Central memory CD8-positive, alpha-beta T cell (primary cell): ENCODE measurements around the gene PRKCG.

Experiments
- ATAC-seq: fragments of 150-1000 bp; cut with Tn5 transposase; replicated peaks from 2 replicates; pipeline ENCODE4 v1.10.0; 2022; ENCODE audit warnings: mild to moderate bottlenecking, moderate FRiP score, moderate number of reproducible peaks; ENCODE audit not compliant: poor library complexity, severe bottlenecking; ENCODE audit errors: extremely low read depth
- DNase-seq, 2 donors: peaks; one replicate each; pipeline ENCODE4 v3.0.0; 2021; ENCODE audit warnings: low spot score in 2 of 2
- H3K27ac Mint-ChIP-seq: one replicate; pipeline ENCODE4 v1.8.0; 2022; ENCODE audit warnings: low read depth, mild to moderate bottlenecking, moderate library complexity, mixed read lengths
- H3K27me3 Mint-ChIP-seq: one replicate; pipeline ENCODE4 v1.8.0; 2022; ENCODE audit warnings: mixed read lengths
- H3K36me3 Mint-ChIP-seq: one replicate; pipeline ENCODE4 v1.8.0; 2022; ENCODE audit warnings: mild to moderate bottlenecking, moderate library complexity, mixed read lengths; ENCODE audit not compliant: insufficient read depth
- H3K4me1 Mint-ChIP-seq: one replicate; pipeline ENCODE4 v1.8.0; 2022; ENCODE audit warnings: mixed read lengths
- H3K4me3 Mint-ChIP-seq: one replicate; pipeline ENCODE4 v1.8.0; 2022; ENCODE audit warnings: mild to moderate bottlenecking, moderate library complexity, mixed read lengths
- H3K9me3 Mint-ChIP-seq: one replicate; pipeline ENCODE4 v1.8.0; 2022; ENCODE audit warnings: mixed read lengths

Gene PRKCG

DNA sequence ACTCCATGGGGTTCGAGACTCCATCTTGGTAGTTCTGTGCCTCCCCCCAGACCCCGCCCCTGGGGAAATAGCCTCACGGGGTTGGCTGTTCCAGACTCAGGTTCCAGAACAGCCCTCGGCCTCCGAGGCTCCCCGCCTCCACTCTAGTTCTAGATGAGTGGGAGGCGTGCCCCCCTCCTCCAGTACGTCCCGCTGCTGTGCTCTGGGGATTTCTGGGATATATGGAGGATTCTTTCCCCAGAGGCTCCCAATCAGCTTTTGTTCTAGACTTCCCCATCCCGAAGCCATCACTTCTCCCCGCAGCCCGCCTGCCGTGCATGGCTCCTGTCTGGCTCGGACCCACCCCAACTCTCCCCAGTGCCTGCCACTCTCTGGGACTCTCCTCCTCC is 25.2 kb downstream of the PRKCG start:
- no peak for ATAC-seq
- DNase-seq: no peak
- H3K9me3 Mint-ChIP-seq: peaks cover 4% of the 10 kb centered on the region
- H3K4me1 Mint-ChIP-seq: peaks cover 43% of the 10 kb centered on the region
- H3K27ac Mint-ChIP-seq: no peak overlapping the region
- peak overlapping the region; percentile 21 for H3K4me3 Mint-ChIP-seq
- peaks cover 92% of the 10 kb centered on the region for H3K27me3 Mint-ChIP-seq
- H3K36me3 Mint-ChIP-seq: peaks cover 5% of the 10 kb centered on the region

DNA sequence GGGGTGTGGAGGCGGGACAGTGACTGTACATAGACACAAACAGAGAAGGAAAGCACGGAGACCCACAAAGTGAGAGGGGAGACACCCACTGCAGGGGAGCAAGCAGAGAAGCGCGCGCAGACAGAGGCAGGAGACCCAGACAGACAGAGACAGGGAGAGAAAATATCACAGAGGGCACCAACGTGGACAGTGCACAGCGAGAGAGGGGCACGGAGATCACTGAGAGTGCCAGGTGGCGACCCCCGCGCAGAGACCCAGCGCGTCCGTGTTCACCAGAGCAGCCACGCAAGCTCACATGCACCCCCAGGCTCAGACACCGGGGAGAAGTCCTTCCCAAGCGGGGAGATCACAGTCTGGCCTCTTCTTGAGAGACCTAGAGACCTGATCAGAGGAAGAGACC is 25.7 kb downstream of the PRKCG start:
- ATAC-seq (no peak), DNase-seq (no peak)
- peaks cover 43% of the 10 kb centered on the region for H3K4me1 Mint-ChIP-seq
- H3K27me3 Mint-ChIP-seq: peaks cover 91% of the 10 kb centered on the region
- H3K9me3 Mint-ChIP-seq: no peaks in the 10 kb centered on the region
- H3K4me3 Mint-ChIP-seq: peak overlapping the region; percentile 21
- H3K36me3 Mint-ChIP-seq: peaks cover 5% of the 10 kb centered on the region
- no peak overlapping the region for H3K27ac Mint-ChIP-seq

DNA sequence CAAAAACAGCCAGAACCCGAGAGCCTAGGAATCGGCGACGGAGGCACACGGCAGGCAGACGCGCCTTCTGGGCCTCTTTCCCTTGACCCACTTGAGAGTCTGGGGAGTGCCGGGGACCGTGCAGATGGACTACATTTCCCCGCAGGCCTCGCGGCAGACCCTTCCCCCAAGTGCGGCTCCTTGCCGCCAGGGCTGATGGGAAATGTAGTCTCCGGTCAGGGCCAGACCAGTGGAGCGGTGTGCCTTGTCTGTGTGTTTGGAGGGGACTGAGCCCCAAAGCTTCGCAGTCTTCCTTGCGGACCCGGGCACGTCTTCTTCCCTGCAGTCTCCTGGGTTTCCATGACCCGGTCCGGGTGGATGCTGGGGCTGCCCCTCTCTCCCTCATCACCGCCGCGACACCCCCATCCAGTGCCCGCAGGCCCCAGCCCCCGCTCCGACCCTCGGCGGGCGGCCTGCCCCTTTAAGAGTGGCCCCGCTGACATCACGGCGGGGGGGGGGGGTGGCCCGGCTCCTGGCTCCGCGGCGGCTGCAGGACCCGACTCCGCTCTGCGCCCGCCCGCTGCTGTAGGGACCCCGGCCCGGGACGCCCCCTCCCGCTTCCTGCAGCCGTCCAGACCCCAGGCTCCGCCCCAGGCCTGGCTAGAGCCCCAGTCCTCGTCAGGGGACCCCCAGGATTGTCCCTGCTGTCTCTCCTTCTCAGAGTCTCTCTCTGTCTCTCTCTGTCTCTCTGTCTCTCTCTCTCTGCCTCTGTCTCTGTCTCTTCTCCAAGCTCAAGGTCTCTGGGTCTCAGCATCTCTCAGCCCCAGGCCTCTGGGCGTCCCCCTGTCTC is 26.3 kb downstream of the PRKCG start:
- DNase-seq (no peak), ATAC-seq (no peak)
- H3K27me3 Mint-ChIP-seq: peaks cover 88% of the 10 kb centered on the region
- peaks cover 3% of the 10 kb centered on the region for H3K36me3 Mint-ChIP-seq
- H3K4me3 Mint-ChIP-seq: peak overlapping the region; percentile 22
- peaks cover 43% of the 10 kb centered on the region for H3K4me1 Mint-ChIP-seq
- peak overlapping the region; percentile 7 for H3K27ac Mint-ChIP-seq
- H3K9me3 Mint-ChIP-seq: no peaks in the 10 kb centered on the region

DNA sequence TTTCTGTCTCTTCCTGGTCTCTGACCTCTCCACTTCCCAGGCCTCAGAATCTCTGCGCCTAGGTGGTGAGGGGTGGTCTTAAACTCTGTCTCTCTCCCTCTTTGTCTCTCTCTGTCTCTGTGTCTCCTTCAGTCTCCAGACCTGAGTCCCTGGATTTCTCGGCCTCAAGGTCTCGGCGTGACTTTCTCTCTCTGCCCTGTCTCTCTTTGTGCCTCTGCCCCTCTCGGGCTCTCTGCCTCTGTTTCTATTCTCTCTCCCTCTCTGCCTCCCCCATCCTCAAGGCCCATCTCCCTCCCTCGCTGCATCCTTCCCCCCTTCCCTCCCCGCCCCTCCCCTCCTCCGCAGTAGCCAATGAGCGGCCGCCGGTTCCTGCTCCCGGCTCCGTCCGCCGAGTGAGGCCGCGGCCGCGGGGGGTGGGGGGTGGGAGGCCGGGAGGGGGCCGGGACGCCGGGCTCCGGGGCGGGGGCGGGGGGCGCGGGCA is 27.0 kb downstream of the PRKCG start, which contains the start of gene CACNG7:
Gene CACNG7 (plus strand): TSS at position 344 of the 481 bp plus-strand sequence. CDS start 3,554 bp downstream, outside the sequence.
- peaks cover 43% of the 10 kb centered on the region for H3K4me1 Mint-ChIP-seq
- H3K4me3 Mint-ChIP-seq: peak within 1 kb of the TSS; percentile 22
- no peaks in the 10 kb centered on the region for H3K9me3 Mint-ChIP-seq
- peak within 1 kb of the TSS; percentile 7 for H3K27ac Mint-ChIP-seq
- no peak for ATAC-seq
- DNase-seq: no peak
- H3K36me3 Mint-ChIP-seq: peaks cover 3% of the 10 kb centered on the region
- peaks cover 87% of the 10 kb centered on the region for H3K27me3 Mint-ChIP-seq

DNA sequence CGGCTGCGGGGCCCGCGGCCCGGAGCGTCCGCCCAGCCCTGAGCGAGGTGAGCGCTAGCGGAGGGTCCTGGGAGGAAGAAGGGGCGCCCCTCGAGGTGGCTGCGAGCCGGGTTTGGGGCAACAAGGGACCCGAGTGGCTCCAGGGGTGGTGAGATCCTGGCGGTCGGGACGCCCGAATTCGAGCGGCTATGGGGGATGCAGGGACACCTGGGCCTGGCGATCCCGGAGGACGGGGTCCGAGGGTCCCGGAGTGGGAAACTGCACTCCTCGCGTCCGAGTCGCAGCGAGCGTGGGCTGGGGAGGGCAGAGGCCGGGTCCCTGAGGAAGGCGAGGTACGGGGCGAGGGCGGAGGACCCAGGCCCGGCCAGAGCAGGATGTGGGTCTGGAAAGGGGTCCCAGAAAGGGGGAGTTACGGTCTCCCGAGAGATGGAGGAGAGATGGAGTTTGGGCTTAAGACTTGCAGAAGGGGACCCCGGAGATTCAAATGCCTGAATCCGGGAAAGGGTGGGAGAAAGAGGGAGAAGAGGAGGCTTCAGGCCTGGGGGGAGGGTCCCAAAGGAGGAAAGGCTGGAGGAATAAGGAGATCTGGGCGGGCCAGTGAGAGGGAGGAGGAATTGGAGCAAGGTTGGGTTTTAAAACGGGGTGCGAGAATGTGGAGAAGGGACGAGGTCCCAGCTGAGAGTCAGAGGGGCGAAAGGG is 27.6 kb downstream of the PRKCG start:
- ATAC-seq: no peak
- Mint-ChIP-seq H3K4me1 (peaks cover 43% of the 10 kb centered on the region), H3K4me3 (no peak overlapping the region), H3K9me3 (no peaks in the 10 kb centered on the region), H3K36me3 (peaks cover 3% of the 10 kb centered on the region), H3K27me3 (peaks cover 83% of the 10 kb centered on the region), H3K27ac (no peak overlapping the region)
- no peak for DNase-seq

DNA sequence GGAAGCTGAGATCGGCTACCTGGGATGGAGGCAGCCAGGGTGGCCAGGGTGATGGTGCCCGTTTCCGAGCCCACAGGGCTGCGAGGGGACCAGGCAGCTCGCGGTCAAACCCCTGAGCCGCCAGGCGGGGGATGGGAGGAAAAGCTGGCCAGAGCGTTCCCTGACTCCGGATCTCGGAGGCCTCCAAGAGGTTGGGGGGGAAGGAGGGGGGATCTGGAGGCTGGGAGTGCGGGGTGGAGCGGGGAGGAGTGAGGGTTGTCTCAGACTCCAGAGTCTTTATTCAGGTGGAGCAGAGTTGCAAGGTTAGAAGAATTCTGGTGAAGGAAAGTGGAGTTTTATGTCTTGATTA is 28.1 kb downstream of the PRKCG start:
- Mint-ChIP-seq H3K4me3 (no peak overlapping the region), H3K27ac (no peak overlapping the region), H3K36me3 (peaks cover 3% of the 10 kb centered on the region), H3K9me3 (peaks cover 5% of the 10 kb centered on the region), H3K4me1 (peaks cover 39% of the 10 kb centered on the region), H3K27me3 (peaks cover 83% of the 10 kb centered on the region)
- no peak for DNase-seq
- ATAC-seq: no peak

DNA sequence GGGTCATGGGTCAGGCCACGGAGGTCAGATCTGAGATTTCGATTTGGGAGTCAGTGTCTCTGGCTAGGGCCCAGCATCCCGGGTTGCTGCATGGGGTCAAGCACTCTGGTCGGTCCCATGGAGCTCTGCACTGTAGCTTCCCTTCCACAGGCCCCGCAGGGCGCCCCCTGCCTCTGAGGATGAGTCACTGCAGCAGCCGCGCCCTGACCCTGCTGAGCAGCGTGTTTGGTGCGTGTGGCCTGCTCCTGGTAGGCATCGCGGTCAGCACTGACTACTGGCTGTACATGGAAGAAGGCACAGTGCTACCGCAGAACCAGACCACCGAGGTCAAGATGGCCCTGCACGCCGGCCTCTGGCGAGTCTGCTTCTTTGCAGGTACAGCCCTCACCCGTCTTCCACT is 30.7 kb downstream of the PRKCG start:
- H3K4me1 Mint-ChIP-seq: peaks cover 14% of the 10 kb centered on the region
- H3K27me3 Mint-ChIP-seq: peaks cover 81% of the 10 kb centered on the region
- H3K27ac Mint-ChIP-seq: no peak overlapping the region
- ATAC-seq (no peak), DNase-seq (no peak)
- H3K4me3 Mint-ChIP-seq: no peak overlapping the region
- peaks cover 2% of the 10 kb centered on the region for H3K36me3 Mint-ChIP-seq
- H3K9me3 Mint-ChIP-seq: peaks cover 6% of the 10 kb centered on the region

DNA sequence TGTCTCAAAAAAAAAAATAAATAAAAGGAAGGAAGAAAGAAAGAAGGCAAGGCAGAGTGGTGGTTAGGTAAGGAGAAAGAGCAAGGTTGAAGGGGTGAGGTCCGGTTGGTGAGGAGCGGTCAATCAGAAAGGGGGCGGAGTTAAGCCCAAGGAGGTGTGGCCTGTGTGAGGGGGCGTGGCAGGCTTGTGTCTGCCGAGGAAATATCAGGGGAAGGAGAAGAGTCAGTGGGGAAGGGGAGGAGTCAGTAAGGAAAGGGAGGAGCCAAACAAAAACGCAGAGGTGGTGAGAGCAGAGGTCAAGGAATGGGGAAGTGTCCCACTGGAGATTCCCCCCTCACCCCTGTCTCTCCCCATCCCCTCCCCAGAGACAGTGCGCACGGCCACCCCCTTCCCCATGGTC is 33.0 kb downstream of the PRKCG start:
- no peaks in the 10 kb centered on the region for H3K4me1 Mint-ChIP-seq
- no peak overlapping the region for H3K4me3 Mint-ChIP-seq
- H3K27ac Mint-ChIP-seq: no peak overlapping the region
- peaks cover 2% of the 10 kb centered on the region for H3K36me3 Mint-ChIP-seq
- DNase-seq: no peak
- H3K9me3 Mint-ChIP-seq: peaks cover 6% of the 10 kb centered on the region
- peaks cover 62% of the 10 kb centered on the region for H3K27me3 Mint-ChIP-seq
- ATAC-seq: no peak

DNA sequence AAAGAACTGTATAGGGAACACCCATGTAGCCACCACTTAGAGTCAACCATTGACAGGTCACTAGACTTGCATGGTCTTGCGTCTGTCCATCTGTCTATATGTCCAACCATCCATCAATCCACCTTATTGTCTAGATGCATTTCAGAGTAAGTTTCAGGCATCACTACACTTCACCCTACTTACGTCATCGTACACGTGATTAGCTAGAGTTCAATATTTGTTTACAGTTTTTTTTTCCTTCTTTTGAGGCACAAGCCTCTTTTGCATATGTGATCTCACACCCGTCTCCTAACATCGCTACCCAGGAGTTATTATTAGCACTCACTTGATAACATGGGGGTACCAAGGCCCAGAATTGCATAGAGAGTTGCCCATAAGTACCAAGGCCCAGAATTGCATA is 34.0 kb downstream of the PRKCG start:
- H3K4me1 Mint-ChIP-seq: no peaks in the 10 kb centered on the region
- ATAC-seq: no peak
- peaks cover 2% of the 10 kb centered on the region for H3K36me3 Mint-ChIP-seq
- no peak overlapping the region for H3K4me3 Mint-ChIP-seq
- no peak overlapping the region for H3K27ac Mint-ChIP-seq
- H3K27me3 Mint-ChIP-seq: peaks cover 52% of the 10 kb centered on the region
- no peak for DNase-seq
- H3K9me3 Mint-ChIP-seq: peaks cover 6% of the 10 kb centered on the region

DNA sequence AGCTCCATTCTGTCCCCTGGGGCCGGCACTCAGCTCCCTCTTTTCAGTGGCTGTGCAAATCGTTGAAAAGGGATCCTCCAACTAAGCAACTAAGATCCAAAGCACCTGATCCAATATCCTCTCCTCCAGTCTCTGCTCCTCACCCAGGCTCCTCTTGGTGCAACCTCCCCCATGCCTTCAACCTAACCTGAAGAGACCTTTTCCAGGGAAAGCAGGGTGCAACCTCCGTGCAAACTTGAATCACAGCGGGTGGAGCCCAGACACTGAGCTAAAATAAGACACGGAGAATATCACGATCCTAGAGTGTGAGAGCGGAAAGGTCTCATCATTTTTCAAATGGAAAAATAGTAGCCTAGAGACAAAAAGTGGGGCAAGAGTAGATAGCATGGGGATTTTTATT is 35.4 kb downstream of the PRKCG start:
- Mint-ChIP-seq H3K9me3 (peaks cover 6% of the 10 kb centered on the region), H3K27me3 (peaks cover 38% of the 10 kb centered on the region), H3K27ac (no peak overlapping the region), H3K4me1 (no peaks in the 10 kb centered on the region), H3K4me3 (no peak overlapping the region), H3K36me3 (no peaks in the 10 kb centered on the region)
- ATAC-seq (no peak), DNase-seq (no peak)

DNA sequence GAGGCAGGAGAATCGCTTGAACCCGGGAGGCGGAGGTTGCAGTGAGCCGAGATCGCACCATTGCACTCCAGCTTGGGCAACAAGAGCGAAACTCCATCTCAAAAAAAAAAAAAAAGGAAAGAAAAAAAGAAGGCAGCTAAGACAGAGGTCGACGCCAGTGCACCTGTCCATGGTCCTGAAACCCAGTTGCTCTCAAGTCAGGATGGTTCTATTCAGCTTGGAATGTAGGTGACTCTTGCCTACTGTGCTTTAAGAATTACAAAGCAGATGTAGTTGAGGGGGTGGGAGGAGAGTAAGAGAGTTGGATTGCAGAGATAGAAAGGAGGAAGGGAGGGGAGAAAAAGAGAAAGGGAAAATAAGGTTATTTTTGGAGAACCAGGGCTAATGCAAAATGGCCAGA is 45.7 kb downstream of the PRKCG start:
- Mint-ChIP-seq H3K27me3 (no peaks in the 10 kb centered on the region), H3K9me3 (peaks cover 5% of the 10 kb centered on the region), H3K4me3 (no peak overlapping the region), H3K36me3 (peaks cover 2% of the 10 kb centered on the region), H3K4me1 (no peaks in the 10 kb centered on the region), H3K27ac (no peak overlapping the region)
- no peak for ATAC-seq
- no peak for DNase-seq

DNA sequence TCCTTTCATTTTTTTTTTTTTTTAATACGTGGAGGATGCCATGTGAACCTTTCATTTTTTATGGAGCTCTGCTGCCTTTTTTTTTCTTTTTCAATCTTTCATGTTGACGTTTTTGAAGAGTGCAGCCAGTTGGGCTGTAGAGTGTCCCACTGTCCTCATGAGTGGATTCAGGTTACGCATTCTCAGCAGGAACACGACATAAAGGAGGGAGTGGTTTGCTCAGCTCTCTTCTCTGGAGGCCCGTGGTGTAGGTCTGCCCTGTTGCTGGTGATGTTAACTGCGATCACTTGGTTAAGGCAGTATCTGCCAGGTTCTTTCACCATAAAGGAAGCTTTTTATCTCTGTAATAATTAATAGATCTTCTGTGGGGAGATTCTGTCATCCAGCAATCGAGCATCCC is 54.0 kb downstream of the PRKCG start:
- H3K9me3 Mint-ChIP-seq: no peaks in the 10 kb centered on the region
- no peak for DNase-seq
- no peak overlapping the region for H3K27ac Mint-ChIP-seq
- peaks cover 41% of the 10 kb centered on the region for H3K27me3 Mint-ChIP-seq
- ATAC-seq: no peak
- no peak overlapping the region for H3K4me3 Mint-ChIP-seq
- no peaks in the 10 kb centered on the region for H3K4me1 Mint-ChIP-seq
- H3K36me3 Mint-ChIP-seq: no peaks in the 10 kb centered on the region
